Gastroesophageal sphincter (tissue), 4 donors: Measurements from ENCODE around the gene KMT5C. TPM values are rescaled to one million over a fixed set of nuclear protein-coding genes. Genes with fewer than 3 reads are reported as not detected.
A peak's percentile ranks its signal among the peaks of the same experiment; 100 is the strongest.

ENCODE experiments used
- ATAC-seq: fragments of 150-250 bp; one replicate; pipeline ENCODE4 v1.9.1; 2016; ENCODE audit warnings: mild to moderate bottlenecking, moderate library complexity
- H3K27ac ChIP-seq, 4 donors: fragments of 200-600 bp; sonication (generic) in 3 of 4; 1 replicate in 3 of 4; 2 replicates in 1 of 4; pipeline ENCODE4 v1.5.1; 2016 to 2019
- H3K27me3 ChIP-seq: fragments of 200-600 bp; sonication (generic); one replicate; pipeline ENCODE4 v1.5.1; 2019
- H3K36me3 ChIP-seq, 2 donors: fragments of 200-600 bp; sonication (generic); one replicate each; pipeline ENCODE4 v1.5.1; 2019; ENCODE audit warnings: control low read depth in 1 of 2
- H3K4me1 ChIP-seq, 3 donors: fragments of 200-600 bp; sonication (generic); 1 replicate in 2 of 3; 2 replicates in 1 of 3; pipeline ENCODE4 v1.5.1; 2016 to 2019; ENCODE audit warnings: control low read depth in 2 of 3
- H3K4me3 ChIP-seq, 2 donors: fragments of 200-600 bp; sonication (generic); one replicate each; pipeline ENCODE4 v1.5.1; 2019; ENCODE audit warnings: mild to moderate bottlenecking in 1 of 2, moderate library complexity in 1 of 2
- H3K9me3 ChIP-seq, 3 donors: fragments of 200-600 bp; sonication (generic); one replicate each; pipeline ENCODE4 v1.5.1; 2017 to 2019; ENCODE audit warnings: control low read depth in 2 of 3
- EP300 ChIP-seq: sonication (generic); formaldehyde crosslinking; IDR thresholded peaks from one replicate; pipeline ENCODE4 v1.6.1; 2017; ENCODE audit warnings: antibody characterized with exemption, mild to moderate bottlenecking
- POLR2A ChIP-seq, 2 donors: fragments of 450-650 bp; IDR thresholded peaks; one replicate each; pipeline ENCODE4 v1.6.1; 2017; ENCODE audit warnings: antibody characterized with exemption in 2 of 2, mild to moderate bottlenecking in 2 of 2, moderate library complexity in 1 of 2
- POLR2AphosphoS5 ChIP-seq: sonication (generic); formaldehyde crosslinking; IDR thresholded peaks from one replicate; pipeline ENCODE4 v1.6.1; 2017; ENCODE audit warnings: antibody characterized with exemption
- WGBS, 2 donors: methylation state at CpG; one replicate each; pipeline ENCODE4 v1.1.5; 2018; ENCODE audit warnings: low coverage in 1 of 2; 5-methylcytosine and 5-hydroxymethylcytosine counted together
- total RNA-seq, 4 donors: library from RNA; depleted of rRNA; stranded (reverse); fragments of >200 nt; gene quantifications; one replicate each; pipeline ENCODE4 v1.1.0, GENCODE V29; 2016
- TF ChIP-seq, protein P1 (sequence below), 4 experiments: fragments of 200-600 bp in 2 of 4; fragments of 450-650 bp in 2 of 4; sonication (generic) in 1 of 4; IDR thresholded peaks; one replicate each; pipeline ENCODE4 v1.5.1; 2017 to 2019; ENCODE audit warnings: antibody characterized with exemption in 4 of 4, mild to moderate bottlenecking in 2 of 4, moderate library complexity in 2 of 4

KMT5C gene
- total RNA-seq, 4 donors from 2014 or later, result 3.4 to 11.2 (median 9.2) TPM

DNA sequence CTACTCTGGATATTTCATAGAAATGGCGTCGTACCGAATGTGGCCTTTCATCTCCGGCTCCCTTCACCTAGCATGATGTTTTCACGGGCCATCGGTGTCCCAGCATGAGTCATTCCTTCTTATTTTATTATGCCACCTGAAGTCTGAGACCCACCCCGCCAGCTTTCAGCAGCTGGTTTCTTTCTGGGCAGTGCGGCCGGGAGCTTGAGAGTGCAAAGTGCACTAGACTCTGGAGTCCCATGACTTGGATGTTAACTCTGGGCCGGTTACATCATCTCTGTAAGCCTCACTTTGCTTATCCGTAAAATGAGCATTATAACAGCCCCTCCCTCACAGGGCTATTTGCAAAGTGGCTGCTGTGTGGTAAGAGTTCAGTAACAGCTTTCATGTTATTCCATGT, 5.8 kb upstream of the KMT5C start:
- no peak for ATAC-seq
- Histone ChIP-seq H3K4me1 (peaks cover 0 to 9% (median 4%) of the 10 kb centered on the region in 3 donors), H3K9me3 (no peaks in the 10 kb centered on the region), H3K27ac (no peak overlapping the region), H3K27me3 (peaks cover 41% of the 10 kb centered on the region), H3K36me3 (no peaks in the 10 kb centered on the region), H3K4me3 (no peak overlapping the region)
- TF ChIP-seq, protein P1, sequence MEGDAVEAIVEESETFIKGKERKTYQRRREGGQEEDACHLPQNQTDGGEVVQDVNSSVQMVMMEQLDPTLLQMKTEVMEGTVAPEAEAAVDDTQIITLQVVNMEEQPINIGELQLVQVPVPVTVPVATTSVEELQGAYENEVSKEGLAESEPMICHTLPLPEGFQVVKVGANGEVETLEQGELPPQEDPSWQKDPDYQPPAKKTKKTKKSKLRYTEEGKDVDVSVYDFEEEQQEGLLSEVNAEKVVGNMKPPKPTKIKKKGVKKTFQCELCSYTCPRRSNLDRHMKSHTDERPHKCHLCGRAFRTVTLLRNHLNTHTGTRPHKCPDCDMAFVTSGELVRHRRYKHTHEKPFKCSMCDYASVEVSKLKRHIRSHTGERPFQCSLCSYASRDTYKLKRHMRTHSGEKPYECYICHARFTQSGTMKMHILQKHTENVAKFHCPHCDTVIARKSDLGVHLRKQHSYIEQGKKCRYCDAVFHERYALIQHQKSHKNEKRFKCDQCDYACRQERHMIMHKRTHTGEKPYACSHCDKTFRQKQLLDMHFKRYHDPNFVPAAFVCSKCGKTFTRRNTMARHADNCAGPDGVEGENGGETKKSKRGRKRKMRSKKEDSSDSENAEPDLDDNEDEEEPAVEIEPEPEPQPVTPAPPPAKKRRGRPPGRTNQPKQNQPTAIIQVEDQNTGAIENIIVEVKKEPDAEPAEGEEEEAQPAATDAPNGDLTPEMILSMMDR (IDR thresholded peaks at IDR 0.05), result no peak
- no peak for TF ChIP-seq POLR2A (IDR thresholded peaks at IDR 0.05)
- no peak for TF ChIP-seq EP300
- TF ChIP-seq POLR2AphosphoS5, result no peak
- WGBS, 2 donors, result 71 to 82% methylated on average over 9 to 10 of the region's 11 CpGs

DNA sequence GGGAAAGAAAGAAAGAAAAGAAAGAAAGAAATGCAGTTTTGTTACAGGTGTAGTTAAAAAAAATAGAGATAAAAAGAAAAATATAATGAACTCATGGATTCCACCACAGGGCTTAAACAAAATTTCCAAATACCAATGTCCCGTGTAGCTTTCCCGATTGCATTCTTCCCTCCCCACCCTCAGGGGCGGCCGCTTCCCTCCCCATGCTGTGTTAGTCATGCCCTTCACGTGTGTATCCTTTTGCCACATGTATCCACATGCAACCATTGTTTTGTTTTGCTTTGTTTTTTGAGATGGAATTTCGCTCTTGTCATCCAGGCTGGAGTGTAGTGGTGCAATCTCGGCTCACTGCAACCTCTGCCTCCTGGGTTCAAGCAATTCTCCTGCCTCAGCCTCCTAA, 3.6 kb upstream of the KMT5C start:
- Histone ChIP-seq H3K4me3 (no peak overlapping the region), H3K9me3 (no peaks in the 10 kb centered on the region), H3K27ac (no peak overlapping the region), H3K36me3 (no peaks in the 10 kb centered on the region), H3K27me3 (peaks cover 35% of the 10 kb centered on the region), H3K4me1 (peaks cover 0 to 22% (median 13%) of the 10 kb centered on the region in 3 donors)
- ATAC-seq, result no peak
- 68 to 78% methylated on average over 7 of the region's 7 CpGs for WGBS, 2 donors
- TF ChIP-seq, protein P1 (IDR thresholded peaks at IDR 0.05), result no peak
- no peak for TF ChIP-seq POLR2A (IDR thresholded peaks at IDR 0.05)
- no peak for TF ChIP-seq EP300
- TF ChIP-seq POLR2AphosphoS5, result no peak

DNA sequence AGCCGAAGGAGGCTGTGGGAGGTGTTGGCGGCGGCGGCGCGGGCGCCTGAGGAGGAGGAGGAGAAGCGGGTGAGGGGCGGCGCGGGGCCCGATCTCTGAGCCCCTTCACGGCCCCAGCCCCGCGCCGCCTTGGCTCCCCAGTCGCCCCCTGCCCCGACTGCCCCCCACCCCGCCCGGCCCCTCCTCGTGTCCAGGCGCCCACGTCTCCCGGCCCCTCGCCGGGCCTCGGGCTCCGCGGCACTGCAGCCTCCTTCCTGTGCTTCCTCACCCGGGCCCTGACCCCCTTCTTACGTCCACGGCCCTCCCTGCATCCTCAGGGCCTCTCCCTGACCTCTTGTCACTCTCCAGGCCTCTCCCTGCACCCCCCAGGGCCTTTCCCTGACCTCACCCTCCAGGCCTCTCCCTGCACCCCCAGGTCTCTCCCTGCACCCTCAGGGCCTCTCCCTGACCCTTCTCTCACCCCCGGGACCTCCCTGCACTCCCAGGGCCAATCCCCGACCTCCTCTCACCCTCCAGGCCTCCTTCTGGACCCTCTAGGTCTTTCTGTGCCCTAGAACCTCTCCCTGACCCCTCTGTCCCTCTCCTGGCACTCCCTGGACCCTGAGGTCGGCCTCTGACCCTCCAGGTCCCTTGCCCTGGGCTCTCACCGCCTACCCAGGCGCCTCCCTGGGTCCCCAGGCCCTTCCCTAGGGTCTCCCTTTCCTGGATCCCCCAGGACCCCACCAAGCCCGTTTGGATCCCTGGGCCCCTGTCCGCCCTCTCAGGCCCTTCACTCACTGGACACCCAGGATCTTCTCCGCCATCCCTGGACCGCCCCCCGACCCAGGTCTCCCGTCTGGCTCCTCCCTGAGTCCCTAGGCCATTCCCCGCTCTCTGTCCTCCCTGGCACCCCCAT, 460 bp downstream of the KMT5C start:
- Histone ChIP-seq H3K4me3 (peak overlapping the region; percentile 73 to 94), H3K9me3 (no peaks in the 10 kb centered on the region), H3K4me1 (peaks cover 0 to 35% (median 20%) of the 10 kb centered on the region in 3 donors), H3K27ac (peak overlapping the region; percentile 87 to 98 (median 90)), H3K27me3 (peaks cover 6% of the 10 kb centered on the region), H3K36me3 (peaks cover 0 to 31% of the 10 kb centered on the region in 2 donors)
- 0 to 3% methylated on average over 6 to 22 of the region's 44 CpGs for WGBS, 2 donors
- no peak for TF ChIP-seq EP300
- TF ChIP-seq POLR2AphosphoS5, result peak; percentile 96
- TF ChIP-seq POLR2A (IDR thresholded peaks at IDR 0.05), result peak; percentile 89 to 93
- TF ChIP-seq, protein P1 (IDR thresholded peaks at IDR 0.05), result no peak
- ATAC-seq, result no peak

DNA sequence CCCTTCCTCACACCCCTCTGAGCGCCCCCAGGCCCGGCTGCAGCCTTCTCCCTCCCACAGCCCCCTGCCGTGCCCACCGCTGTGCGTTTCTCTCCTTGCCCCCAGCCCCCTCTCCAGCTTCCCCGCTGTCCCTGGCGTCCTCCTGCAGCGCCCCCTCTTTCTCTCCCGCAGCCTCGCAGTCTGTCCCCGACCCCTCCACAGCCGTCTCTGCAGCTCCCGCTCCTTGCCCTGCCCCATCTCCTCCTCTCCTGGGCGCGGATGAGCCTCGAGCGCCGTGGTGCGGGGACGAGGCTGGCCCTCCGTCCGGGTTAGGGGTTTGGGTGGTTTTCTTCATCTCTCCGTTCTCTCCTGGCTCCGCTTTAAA, 1.1 kb downstream of the KMT5C start:
- 0 to 1% methylated on average over 3 to 19 of the region's 24 CpGs for WGBS, 2 donors
- TF ChIP-seq EP300 (no peak), POLR2AphosphoS5 (no peak), POLR2A (IDR thresholded peaks at IDR 0.05) (no peak)
- TF ChIP-seq, protein P1 (IDR thresholded peaks at IDR 0.05), result no peak
- Histone ChIP-seq H3K27ac (peak overlapping the region in 3 of 4 donors; percentile 44 to 98 (median 87)), H3K9me3 (no peaks in the 10 kb centered on the region), H3K36me3 (peaks cover 0 to 31% of the 10 kb centered on the region in 2 donors), H3K4me3 (peak overlapping the region; percentile 73 to 94), H3K4me1 (peaks cover 0 to 41% (median 20%) of the 10 kb centered on the region in 3 donors), H3K27me3 (peaks cover under 1% of the 10 kb centered on the region)
- no peak for ATAC-seq

DNA sequence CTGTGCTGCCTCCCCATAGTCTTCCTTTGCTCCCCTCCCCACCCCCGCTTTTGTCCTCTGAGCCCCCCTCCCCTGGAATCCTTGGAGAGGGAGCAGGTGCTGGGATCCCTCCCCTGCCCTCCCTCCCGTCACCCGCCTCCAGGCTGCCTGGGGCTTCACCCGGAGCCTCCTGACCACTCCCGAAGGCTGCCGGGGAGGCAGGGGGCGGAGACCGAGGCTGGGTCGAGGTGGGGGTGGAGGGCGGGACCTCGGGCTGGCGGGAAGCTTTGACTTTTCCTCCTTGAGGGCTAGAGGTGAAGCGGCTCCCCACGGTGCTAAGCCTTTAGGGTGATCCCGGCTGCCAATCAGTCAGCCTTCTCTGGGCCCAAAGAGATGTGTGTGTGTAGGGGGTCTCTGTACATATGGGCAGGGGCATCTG, 1.5 kb downstream of the KMT5C start:
- H3K9me3 ChIP-seq, result no peaks in the 10 kb centered on the region
- no peak for ATAC-seq
- H3K27me3 ChIP-seq, result no peaks in the 10 kb centered on the region
- 0 to 20% methylated on average over 1 to 5 of the region's 15 CpGs for WGBS, 2 donors
- peaks cover 0 to 46% (median 20%) of the 10 kb centered on the region in 3 donors for H3K4me1 ChIP-seq
- peak overlapping the region; percentile 73 to 94 for H3K4me3 ChIP-seq
- TF ChIP-seq POLR2A (IDR thresholded peaks at IDR 0.05) (no peak), POLR2AphosphoS5 (no peak), EP300 (no peak)
- TF ChIP-seq, protein P1 (IDR thresholded peaks at IDR 0.05), result no peak
- H3K36me3 ChIP-seq, result peaks cover 0 to 32% of the 10 kb centered on the region in 2 donors
- peak overlapping the region in 3 of 4 donors; percentile 44 to 98 (median 87) for H3K27ac ChIP-seq
